ENCODE results near the gene HOXA6.

DNA sequence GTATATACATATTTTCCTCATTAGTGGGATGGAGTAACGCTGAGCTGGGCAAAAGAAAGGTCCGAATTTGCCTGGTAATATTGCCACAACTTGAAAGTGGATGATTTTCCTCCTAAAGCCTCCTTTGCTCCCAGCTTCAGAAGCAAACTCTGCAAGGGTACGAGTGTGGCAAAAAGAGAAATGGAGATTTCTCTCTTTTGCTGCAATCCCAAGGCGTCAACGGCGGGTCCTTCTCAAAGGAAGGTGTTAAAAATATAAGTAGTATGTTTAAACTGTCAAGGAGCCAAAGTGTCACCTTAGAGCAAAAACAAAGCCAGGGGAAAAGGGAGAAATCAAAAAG is 32.7 kb downstream of the HOXA6 start:
- no peak for TF ChIP-seq EZH2phosphoT487 (IDR thresholded peaks at IDR 0.05; ENCODE audit: unreplicated experiment)
- no peak for TF ChIP-seq EZH2 (IDR thresholded peaks at IDR 0.05; ENCODE audit: low read depth, unreplicated experiment)
- TF ChIP-seq NANOG (IDR thresholded peaks at IDR 0.05; ENCODE audit: borderline replicate concordance): no peak
- TF ChIP-seq, protein P1, sequence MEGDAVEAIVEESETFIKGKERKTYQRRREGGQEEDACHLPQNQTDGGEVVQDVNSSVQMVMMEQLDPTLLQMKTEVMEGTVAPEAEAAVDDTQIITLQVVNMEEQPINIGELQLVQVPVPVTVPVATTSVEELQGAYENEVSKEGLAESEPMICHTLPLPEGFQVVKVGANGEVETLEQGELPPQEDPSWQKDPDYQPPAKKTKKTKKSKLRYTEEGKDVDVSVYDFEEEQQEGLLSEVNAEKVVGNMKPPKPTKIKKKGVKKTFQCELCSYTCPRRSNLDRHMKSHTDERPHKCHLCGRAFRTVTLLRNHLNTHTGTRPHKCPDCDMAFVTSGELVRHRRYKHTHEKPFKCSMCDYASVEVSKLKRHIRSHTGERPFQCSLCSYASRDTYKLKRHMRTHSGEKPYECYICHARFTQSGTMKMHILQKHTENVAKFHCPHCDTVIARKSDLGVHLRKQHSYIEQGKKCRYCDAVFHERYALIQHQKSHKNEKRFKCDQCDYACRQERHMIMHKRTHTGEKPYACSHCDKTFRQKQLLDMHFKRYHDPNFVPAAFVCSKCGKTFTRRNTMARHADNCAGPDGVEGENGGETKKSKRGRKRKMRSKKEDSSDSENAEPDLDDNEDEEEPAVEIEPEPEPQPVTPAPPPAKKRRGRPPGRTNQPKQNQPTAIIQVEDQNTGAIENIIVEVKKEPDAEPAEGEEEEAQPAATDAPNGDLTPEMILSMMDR (conservative IDR thresholded peaks at IDR 0.05; ENCODE audit: low read depth in 2 of 2): no peak
- TF ChIP-seq, protein P2, sequence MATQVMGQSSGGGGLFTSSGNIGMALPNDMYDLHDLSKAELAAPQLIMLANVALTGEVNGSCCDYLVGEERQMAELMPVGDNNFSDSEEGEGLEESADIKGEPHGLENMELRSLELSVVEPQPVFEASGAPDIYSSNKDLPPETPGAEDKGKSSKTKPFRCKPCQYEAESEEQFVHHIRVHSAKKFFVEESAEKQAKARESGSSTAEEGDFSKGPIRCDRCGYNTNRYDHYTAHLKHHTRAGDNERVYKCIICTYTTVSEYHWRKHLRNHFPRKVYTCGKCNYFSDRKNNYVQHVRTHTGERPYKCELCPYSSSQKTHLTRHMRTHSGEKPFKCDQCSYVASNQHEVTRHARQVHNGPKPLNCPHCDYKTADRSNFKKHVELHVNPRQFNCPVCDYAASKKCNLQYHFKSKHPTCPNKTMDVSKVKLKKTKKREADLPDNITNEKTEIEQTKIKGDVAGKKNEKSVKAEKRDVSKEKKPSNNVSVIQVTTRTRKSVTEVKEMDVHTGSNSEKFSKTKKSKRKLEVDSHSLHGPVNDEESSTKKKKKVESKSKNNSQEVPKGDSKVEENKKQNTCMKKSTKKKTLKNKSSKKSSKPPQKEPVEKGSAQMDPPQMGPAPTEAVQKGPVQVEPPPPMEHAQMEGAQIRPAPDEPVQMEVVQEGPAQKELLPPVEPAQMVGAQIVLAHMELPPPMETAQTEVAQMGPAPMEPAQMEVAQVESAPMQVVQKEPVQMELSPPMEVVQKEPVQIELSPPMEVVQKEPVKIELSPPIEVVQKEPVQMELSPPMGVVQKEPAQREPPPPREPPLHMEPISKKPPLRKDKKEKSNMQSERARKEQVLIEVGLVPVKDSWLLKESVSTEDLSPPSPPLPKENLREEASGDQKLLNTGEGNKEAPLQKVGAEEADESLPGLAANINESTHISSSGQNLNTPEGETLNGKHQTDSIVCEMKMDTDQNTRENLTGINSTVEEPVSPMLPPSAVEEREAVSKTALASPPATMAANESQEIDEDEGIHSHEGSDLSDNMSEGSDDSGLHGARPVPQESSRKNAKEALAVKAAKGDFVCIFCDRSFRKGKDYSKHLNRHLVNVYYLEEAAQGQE (IDR thresholded peaks at IDR 0.05; ENCODE audit: unreplicated experiment): no peak
- no peak for TF ChIP-seq POLR2AphosphoS5 (IDR thresholded peaks at IDR 0.05; ENCODE audit: low read depth)
- TF ChIP-seq JUNB (IDR thresholded peaks at IDR 0.05; ENCODE audit: unreplicated experiment): no peak
- TF ChIP-seq, protein P3, sequence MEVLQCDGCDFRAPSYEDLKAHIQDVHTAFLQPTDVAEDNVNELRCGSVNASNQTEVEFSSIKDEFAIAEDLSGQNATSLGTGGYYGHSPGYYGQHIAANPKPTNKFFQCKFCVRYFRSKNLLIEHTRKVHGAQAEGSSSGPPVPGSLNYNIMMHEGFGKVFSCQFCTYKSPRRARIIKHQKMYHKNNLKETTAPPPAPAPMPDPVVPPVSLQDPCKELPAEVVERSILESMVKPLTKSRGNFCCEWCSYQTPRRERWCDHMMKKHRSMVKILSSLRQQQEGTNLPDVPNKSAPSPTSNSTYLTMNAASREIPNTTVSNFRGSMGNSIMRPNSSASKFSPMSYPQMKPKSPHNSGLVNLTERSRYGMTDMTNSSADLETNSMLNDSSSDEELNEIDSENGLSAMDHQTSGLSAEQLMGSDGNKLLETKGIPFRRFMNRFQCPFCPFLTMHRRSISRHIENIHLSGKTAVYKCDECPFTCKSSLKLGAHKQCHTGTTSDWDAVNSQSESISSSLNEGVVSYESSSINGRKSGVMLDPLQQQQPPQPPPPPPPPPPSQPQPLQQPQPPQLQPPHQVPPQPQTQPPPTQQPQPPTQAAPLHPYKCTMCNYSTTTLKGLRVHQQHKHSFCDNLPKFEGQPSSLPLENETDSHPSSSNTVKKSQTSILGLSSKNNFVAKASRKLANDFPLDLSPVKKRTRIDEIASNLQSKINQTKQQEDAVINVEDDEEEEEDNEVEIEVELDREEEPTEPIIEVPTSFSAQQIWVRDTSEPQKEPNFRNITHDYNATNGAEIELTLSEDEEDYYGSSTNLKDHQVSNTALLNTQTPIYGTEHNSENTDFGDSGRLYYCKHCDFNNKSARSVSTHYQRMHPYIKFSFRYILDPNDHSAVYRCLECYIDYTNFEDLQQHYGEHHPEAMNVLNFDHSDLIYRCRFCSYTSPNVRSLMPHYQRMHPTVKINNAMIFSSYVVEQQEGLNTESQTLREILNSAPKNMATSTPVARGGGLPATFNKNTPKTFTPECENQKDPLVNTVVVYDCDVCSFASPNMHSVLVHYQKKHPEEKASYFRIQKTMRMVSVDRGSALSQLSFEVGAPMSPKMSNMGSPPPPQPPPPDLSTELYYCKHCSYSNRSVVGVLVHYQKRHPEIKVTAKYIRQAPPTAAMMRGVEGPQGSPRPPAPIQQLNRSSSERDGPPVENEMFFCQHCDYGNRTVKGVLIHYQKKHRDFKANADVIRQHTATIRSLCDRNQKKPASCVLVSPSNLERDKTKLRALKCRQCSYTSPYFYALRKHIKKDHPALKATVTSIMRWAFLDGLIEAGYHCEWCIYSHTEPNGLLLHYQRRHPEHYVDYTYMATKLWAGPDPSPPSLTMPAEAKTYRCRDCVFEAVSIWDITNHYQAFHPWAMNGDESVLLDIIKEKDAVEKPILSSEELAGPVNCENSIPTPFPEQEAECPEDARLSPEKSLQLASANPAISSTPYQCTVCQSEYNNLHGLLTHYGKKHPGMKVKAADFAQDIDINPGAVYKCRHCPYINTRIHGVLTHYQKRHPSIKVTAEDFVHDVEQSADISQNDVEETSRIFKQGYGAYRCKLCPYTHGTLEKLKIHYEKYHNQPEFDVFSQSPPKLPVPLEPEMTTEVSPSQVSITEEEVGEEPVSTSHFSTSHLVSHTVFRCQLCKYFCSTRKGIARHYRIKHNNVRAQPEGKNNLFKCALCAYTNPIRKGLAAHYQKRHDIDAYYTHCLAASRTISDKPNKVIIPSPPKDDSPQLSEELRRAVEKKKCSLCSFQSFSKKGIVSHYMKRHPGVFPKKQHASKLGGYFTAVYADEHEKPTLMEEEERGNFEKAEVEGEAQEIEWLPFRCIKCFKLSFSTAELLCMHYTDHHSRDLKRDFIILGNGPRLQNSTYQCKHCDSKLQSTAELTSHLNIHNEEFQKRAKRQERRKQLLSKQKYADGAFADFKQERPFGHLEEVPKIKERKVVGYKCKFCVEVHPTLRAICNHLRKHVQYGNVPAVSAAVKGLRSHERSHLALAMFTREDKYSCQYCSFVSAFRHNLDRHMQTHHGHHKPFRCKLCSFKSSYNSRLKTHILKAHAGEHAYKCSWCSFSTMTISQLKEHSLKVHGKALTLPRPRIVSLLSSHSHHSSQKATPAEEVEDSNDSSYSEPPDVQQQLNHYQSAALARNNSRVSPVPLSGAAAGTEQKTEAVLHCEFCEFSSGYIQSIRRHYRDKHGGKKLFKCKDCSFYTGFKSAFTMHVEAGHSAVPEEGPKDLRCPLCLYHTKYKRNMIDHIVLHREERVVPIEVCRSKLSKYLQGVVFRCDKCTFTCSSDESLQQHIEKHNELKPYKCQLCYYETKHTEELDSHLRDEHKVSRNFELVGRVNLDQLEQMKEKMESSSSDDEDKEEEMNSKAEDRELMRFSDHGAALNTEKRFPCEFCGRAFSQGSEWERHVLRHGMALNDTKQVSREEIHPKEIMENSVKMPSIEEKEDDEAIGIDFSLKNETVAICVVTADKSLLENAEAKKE (CRISPR knock-in tag; IDR thresholded peaks at IDR 0.05): no peak
- TF ChIP-seq, protein P4, sequence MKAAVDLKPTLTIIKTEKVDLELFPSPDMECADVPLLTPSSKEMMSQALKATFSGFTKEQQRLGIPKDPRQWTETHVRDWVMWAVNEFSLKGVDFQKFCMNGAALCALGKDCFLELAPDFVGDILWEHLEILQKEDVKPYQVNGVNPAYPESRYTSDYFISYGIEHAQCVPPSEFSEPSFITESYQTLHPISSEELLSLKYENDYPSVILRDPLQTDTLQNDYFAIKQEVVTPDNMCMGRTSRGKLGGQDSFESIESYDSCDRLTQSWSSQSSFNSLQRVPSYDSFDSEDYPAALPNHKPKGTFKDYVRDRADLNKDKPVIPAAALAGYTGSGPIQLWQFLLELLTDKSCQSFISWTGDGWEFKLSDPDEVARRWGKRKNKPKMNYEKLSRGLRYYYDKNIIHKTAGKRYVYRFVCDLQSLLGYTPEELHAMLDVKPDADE (IDR thresholded peaks at IDR 0.05): no peak
- TF ChIP-seq ZNF114 (CRISPR knock-in tag; IDR thresholded peaks at IDR 0.05): no peak
- no peak for TF ChIP-seq CREB1 (CRISPR knock-in tag; IDR thresholded peaks at IDR 0.05; ENCODE audit: low read depth)
- no peak for TF ChIP-seq ZNF331 (CRISPR knock-in tag; IDR thresholded peaks at IDR 0.05; ENCODE audit: low read depth)
- TF ChIP-seq STAT1 (IDR thresholded peaks at IDR 0.05; ENCODE audit: unreplicated experiment): no peak

All from GM23338 (cell line).